CD4-positive, CD25-positive, alpha-beta regulatory T cell (primary cell): ENCODE measurements around the gene PEDS1. TPM values are rescaled to one million over a fixed set of nuclear protein-coding genes. Genes with fewer than 3 reads are reported as not detected.

Experiments
- ATAC-seq, 2 donors: fragments of 150-1000 bp; cut with Tn5 transposase; one replicate each; pipeline ENCODE4 v1.10.0; 2021; ENCODE audit warnings: low read depth in 2 of 2, moderate number of reproducible peaks in 2 of 2, moderate library complexity in 1 of 2
- DNase-seq, 3 donors: peaks; one replicate each; pipeline versions ENCODE4 v3.0.0 to v3.0.0-alpha.2; 2012 to 2022; ENCODE audit warnings: mixed read lengths in 1 of 3
- H3K27ac ChIP-seq: one replicate; pipeline ENCODE4 v1.7.0; 2013; ENCODE audit warnings: mild to moderate bottlenecking, low read length; ENCODE audit not compliant: insufficient read depth, poor library complexity, severe bottlenecking
- H3K27me3 ChIP-seq: one replicate; pipeline ENCODE4 v1.7.0; 2013; ENCODE audit warnings: low read length; ENCODE audit not compliant: control insufficient read depth, insufficient read depth
- H3K36me3 ChIP-seq: one replicate; pipeline ENCODE4 v1.7.0; 2013; ENCODE audit warnings: mild to moderate bottlenecking, low read length, moderate library complexity; ENCODE audit not compliant: control insufficient read depth, insufficient read depth
- H3K4me1 ChIP-seq: 2 replicates; pipeline ENCODE4 v1.7.0; 2013; ENCODE audit warnings: mild to moderate bottlenecking, low read length; ENCODE audit not compliant: insufficient read depth, control insufficient read depth, poor library complexity, severe bottlenecking
- H3K4me3 ChIP-seq: one replicate; pipeline ENCODE4 v1.7.0; 2013; ENCODE audit warnings: low read depth, mild to moderate bottlenecking, low read length, moderate library complexity
- H3K9me3 ChIP-seq, 2 experiments: 1 replicate in 1 of 2; 2 replicates in 1 of 2; pipeline ENCODE4 v1.7.0; 2013; ENCODE audit warnings: low read length in 2 of 2, mild to moderate bottlenecking in 1 of 2, moderate library complexity in 1 of 2; ENCODE audit not compliant: control insufficient read depth in 2 of 2
- H3K27ac Mint-ChIP-seq, 3 donors: one replicate each; pipeline ENCODE4 v1.8.0; 2020 to 2022; ENCODE audit warnings: mild to moderate bottlenecking in 3 of 3, mixed read lengths in 3 of 3, moderate library complexity in 2 of 3
- H3K27me3 Mint-ChIP-seq: one replicate; pipeline ENCODE4 v1.8.0; 2022; ENCODE audit warnings: mild to moderate bottlenecking, mixed read lengths
- H3K36me3 Mint-ChIP-seq: one replicate; pipeline ENCODE4 v1.8.0; 2020; ENCODE audit warnings: mixed read lengths
- H3K4me1 Mint-ChIP-seq, 4 donors: one replicate each; pipeline ENCODE4 v1.8.0; 2020 to 2022; ENCODE audit warnings: mixed read lengths in 4 of 4, mild to moderate bottlenecking in 1 of 4
- H3K4me3 Mint-ChIP-seq, 4 donors: one replicate each; pipeline ENCODE4 v1.8.0; 2020 to 2022; ENCODE audit warnings: mild to moderate bottlenecking in 4 of 4, mixed read lengths in 4 of 4, moderate library complexity in 3 of 4
- H3K9me3 Mint-ChIP-seq, 7 donors: one replicate each; pipeline ENCODE4 v1.8.0; 2020 to 2022; ENCODE audit warnings: mixed read lengths in 7 of 7, mild to moderate bottlenecking in 3 of 7, moderate library complexity in 2 of 7
- polyA plus RNA-seq, 4 donors: library from polyadenylated mRNA; unstranded; fragments of 300-500 nt; fragmentation: Illumina TruSeq; gene quantifications; one replicate each; pipeline ENCODE4 v1.2.3, GENCODE V29; 2021
- total RNA-seq: library from RNA; stranded (reverse); gene quantifications from one replicate; pipeline ENCODE4 v1.2.3, GENCODE V29; 2022

The PEDS1 gene
- total and polyA plus RNA-seq, 5 donors from 2014 or later, result 16.8 to 26.4 (median 18.2) TPM

DNA sequence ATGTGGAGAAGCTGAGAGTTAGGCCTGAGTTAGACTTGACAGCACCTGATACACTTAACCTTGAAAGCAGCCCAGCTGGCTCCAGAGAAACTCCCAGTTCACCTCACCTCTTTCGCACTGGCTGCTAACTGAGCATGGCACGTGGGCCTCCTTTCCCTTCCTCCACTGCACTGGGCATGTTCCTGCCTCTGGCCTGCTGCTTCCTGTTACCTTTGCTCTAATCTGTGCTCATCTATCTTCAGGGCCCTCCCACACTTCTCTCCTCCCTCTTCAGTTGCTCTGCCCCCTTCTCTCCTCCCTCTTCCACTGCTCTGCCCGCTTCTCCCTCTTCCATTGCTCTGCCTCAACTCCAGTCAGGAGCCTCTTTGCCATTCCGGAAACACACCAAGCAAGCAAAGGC is 26.9 kb downstream of the PEDS1 start:
- Mint-ChIP-seq H3K4me1 (peaks cover 0 to 8% (median 3%) of the 10 kb centered on the region in 4 donors), H3K27me3 (no peaks in the 10 kb centered on the region), H3K27ac (peak overlapping the region in 2 of 3 donors; percentile 75 to 78), H3K9me3 (no peaks in the 10 kb centered on the region), H3K36me3 (peaks cover 45% of the 10 kb centered on the region), H3K4me3 (no peak overlapping the region)
- Histone ChIP-seq H3K4me1 (no peaks in the 10 kb centered on the region), H3K27ac (no peak overlapping the region), H3K36me3 (peaks cover 72% of the 10 kb centered on the region), H3K27me3 (no peaks in the 10 kb centered on the region), H3K4me3 (no peak overlapping the region), H3K9me3 (no peaks in the 10 kb centered on the region)
- ATAC-seq (no peak), DNase-seq (no peak)

DNA sequence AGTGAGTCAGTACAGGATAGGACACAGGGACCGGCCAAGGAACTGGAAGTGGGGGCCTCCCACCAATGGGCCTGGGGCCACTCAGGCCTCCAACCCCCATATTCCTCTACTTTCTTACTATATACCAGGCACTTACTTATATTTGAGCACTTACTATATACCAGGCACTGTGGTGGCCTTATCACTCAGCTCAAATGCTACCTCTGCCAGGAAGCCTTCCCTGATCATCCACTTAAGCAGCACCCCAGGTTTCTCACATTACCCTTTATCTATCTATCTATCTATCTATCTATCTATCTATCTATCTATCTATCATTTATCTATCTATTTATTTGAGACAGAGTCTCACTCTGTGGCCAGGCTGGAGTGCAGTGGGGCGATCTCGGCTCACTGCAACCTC is 28.2 kb downstream of the PEDS1 start:
- peak overlapping the region in 1 of 3 donors; percentile 60 for H3K27ac Mint-ChIP-seq

DNA sequence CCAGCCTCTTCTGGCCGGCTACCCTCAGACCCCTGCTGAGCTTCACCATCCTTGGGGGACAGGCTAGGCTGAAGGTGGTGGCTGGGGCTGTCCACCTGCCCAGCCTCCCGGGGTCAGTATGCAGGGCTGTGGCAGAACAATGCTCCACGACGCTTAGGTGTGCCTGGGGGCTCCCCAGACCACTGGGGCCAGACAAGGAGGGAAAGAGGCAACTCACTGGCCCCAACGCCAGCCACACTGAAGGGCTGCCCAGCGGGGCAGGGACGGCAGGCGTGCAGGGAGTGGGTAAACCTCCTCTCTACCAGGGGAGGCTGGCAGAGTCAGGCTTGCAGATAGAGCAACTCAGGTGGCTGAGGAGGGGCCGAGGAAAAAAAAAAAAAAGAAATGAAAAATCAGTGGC is 29.0 kb downstream of the PEDS1 start:
- Histone ChIP-seq H3K4me1 (no peaks in the 10 kb centered on the region), H3K27me3 (no peaks in the 10 kb centered on the region), H3K9me3 (no peaks in the 10 kb centered on the region), H3K4me3 (no peak overlapping the region), H3K36me3 (peaks cover 55% of the 10 kb centered on the region), H3K27ac (no peak overlapping the region)
- ATAC-seq (no peak), DNase-seq (no peak)
- Mint-ChIP-seq H3K9me3 (no peaks in the 10 kb centered on the region), H3K4me1 (peaks cover 0 to 8% (median 1%) of the 10 kb centered on the region in 4 donors), H3K27ac (peak overlapping the region in 1 of 3 donors; percentile 60), H3K4me3 (no peak overlapping the region), H3K27me3 (no peaks in the 10 kb centered on the region), H3K36me3 (peaks cover 34% of the 10 kb centered on the region)

More for the DNA sequence above, 28.2 kb downstream of the PEDS1 start:
- ATAC-seq (no peak), DNase-seq (no peak)
- Histone ChIP-seq H3K27me3 (no peaks in the 10 kb centered on the region), H3K4me3 (no peak overlapping the region), H3K36me3 (peaks cover 63% of the 10 kb centered on the region), H3K9me3 (no peaks in the 10 kb centered on the region), H3K27ac (no peak overlapping the region), H3K4me1 (no peaks in the 10 kb centered on the region)
- no peak overlapping the region for H3K4me3 Mint-ChIP-seq
- H3K36me3 Mint-ChIP-seq, result peaks cover 37% of the 10 kb centered on the region
- H3K9me3 Mint-ChIP-seq, result no peaks in the 10 kb centered on the region
- H3K4me1 Mint-ChIP-seq, result peaks cover 0 to 8% (median 3%) of the 10 kb centered on the region in 4 donors
- H3K27me3 Mint-ChIP-seq, result no peaks in the 10 kb centered on the region

DNA sequence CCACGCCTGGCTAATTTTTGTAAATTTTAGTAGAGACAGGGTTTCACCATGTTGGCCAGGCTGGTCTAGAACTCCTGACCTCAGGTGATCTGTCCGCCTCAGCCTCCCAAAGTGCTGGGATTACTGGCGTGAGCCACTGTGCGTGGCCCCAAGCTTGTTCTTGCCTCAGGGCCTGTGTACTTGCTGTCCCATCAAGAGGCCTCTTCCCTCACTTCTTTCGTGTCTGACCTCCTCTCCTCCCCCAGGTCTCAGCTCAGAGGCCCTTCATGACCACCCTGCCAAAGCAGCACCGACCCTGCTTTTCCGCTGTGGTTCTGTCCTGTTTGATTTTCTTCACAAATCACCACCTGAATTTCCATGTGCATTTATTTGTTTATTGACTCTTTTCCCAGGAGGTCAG is 30.1 kb downstream of the PEDS1 start:
- H3K36me3 ChIP-seq, result peaks cover 45% of the 10 kb centered on the region
- H3K9me3 ChIP-seq, result no peaks in the 10 kb centered on the region
- Mint-ChIP-seq H3K4me1 (peaks cover 0 to 8% (median 1%) of the 10 kb centered on the region in 4 donors), H3K27me3 (no peaks in the 10 kb centered on the region), H3K4me3 (no peak overlapping the region), H3K36me3 (peaks cover 29% of the 10 kb centered on the region), H3K9me3 (no peaks in the 10 kb centered on the region), H3K27ac (peak overlapping the region in 2 of 3 donors; percentile 1 to 20)
- DNase-seq, result no peak
- H3K27me3 ChIP-seq, result no peaks in the 10 kb centered on the region
- ATAC-seq, result no peak
- H3K4me3 ChIP-seq, result no peak overlapping the region
- H3K4me1 ChIP-seq, result no peaks in the 10 kb centered on the region
- H3K27ac ChIP-seq, result no peak overlapping the region

DNA sequence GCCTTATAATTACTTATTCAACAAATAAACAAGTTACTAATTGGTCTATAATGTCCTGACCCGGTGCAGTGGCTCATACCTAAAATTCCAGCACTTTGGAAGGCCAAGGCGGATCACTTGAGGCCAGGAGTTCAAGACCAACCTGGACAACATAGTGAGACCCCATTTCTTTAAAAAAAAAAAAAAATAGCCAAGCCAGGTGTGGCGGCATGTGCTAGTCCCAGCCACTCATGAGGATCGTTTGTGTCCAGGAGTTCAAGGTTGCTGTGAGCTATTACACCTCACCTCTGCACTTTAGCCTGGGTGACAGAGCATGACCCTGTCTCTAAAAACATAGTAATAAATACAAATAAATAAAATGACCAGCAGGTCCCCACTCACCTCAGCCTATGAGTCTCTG is 30.8 kb downstream of the PEDS1 start:
- Histone ChIP-seq H3K9me3 (no peaks in the 10 kb centered on the region), H3K27ac (no peak overlapping the region), H3K36me3 (peaks cover 38% of the 10 kb centered on the region), H3K4me1 (no peaks in the 10 kb centered on the region), H3K4me3 (no peak overlapping the region), H3K27me3 (no peaks in the 10 kb centered on the region)
- ATAC-seq, result no peak
- Mint-ChIP-seq H3K4me1 (peaks cover 0 to 8% (median 1%) of the 10 kb centered on the region in 4 donors), H3K27me3 (no peaks in the 10 kb centered on the region), H3K27ac (peak overlapping the region in 1 of 3 donors; percentile 20), H3K4me3 (peak overlapping the region in 1 of 4 donors; percentile 38), H3K9me3 (no peaks in the 10 kb centered on the region), H3K36me3 (peaks cover 24% of the 10 kb centered on the region)
- no peak for DNase-seq

DNA sequence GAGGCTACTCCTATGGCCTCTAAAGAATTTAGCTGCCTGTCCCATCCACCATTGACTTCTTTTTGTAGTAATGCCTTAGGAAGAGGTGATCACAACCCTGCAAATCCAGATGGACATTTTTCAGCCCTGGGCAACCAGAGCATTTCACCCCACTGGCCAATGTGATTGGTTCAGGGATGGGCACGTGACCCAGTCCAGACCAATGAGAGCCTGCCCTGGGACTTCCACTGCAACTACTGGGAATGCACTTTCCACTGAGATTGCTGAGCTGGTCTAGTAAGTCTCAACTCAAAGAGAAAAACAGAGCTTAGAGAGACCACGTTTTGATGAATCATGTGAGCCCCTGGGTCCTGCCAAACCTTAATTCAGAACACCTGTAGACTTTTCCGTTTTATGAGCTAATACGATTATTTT is 31.7 kb downstream of the PEDS1 start:
- DNase-seq, result no peak

DNA sequence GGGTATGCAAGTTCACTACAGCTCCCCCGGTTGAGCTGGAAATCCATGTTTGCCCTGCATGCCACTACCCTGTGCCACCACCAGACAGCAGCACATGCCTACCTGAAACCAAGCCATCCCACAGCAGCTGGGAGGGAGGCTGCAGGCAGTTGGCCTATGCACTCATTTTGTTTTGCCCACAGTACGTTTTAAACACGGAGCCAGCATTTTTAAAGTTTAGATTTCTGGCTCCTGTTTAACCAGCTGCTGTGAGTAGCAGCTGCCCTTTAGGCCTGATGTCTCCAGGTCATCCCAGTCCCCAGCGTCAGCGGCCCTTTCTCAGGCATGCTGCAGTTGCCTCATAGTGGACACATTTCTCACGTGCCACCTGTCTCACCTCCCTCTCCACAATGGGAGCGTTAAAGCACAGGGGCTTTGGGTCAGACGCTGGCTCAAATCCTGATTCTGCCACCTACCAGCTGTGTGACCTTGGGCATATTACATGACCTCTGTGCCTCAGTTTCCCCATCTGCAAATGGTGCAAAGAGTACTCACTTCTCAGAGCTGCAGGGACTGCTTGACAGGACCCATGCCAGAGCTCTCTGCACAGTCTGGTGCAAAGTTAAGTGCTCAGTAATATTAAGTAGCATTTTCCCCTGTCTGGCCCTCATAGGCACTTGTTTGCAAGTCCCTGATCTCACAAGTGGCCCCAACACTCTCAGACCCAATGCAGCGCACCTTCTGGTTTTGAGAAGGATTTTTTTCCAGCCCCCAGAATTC is 32.4 kb downstream of the PEDS1 start:
- Mint-ChIP-seq H3K4me1 (peaks cover under 1 to 11% (median 7%) of the 10 kb centered on the region in 4 donors), H3K9me3 (no peaks in the 10 kb centered on the region), H3K36me3 (peaks cover 13% of the 10 kb centered on the region), H3K27me3 (no peaks in the 10 kb centered on the region), H3K27ac (peak overlapping the region in 1 of 3 donors; percentile 91), H3K4me3 (peak overlapping the region in 1 of 4 donors; percentile 7)
- no peaks in the 10 kb centered on the region for H3K9me3 ChIP-seq
- peak; percentile 71 to 74 for ATAC-seq
- peak; percentile 49 to 75 (median 70) for DNase-seq
- H3K27me3 ChIP-seq, result no peaks in the 10 kb centered on the region
- no peak overlapping the region for H3K27ac ChIP-seq
- H3K4me3 ChIP-seq, result no peak overlapping the region
- peaks cover 3% of the 10 kb centered on the region for H3K4me1 ChIP-seq
- H3K36me3 ChIP-seq, result peaks cover 24% of the 10 kb centered on the region

More for the DNA sequence above, 31.7 kb downstream of the PEDS1 start:
- no peaks in the 10 kb centered on the region for H3K27me3 ChIP-seq
- H3K36me3 ChIP-seq, result peaks cover 31% of the 10 kb centered on the region
- no peaks in the 10 kb centered on the region for H3K9me3 ChIP-seq
- Mint-ChIP-seq H3K9me3 (no peaks in the 10 kb centered on the region), H3K27ac (no peak overlapping the region), H3K4me1 (peaks cover 0 to 8% (median 4%) of the 10 kb centered on the region in 4 donors), H3K36me3 (peaks cover 17% of the 10 kb centered on the region), H3K4me3 (no peak overlapping the region), H3K27me3 (no peaks in the 10 kb centered on the region)
- no peak overlapping the region for H3K27ac ChIP-seq
- no peak overlapping the region for H3K4me3 ChIP-seq
- peak in 1 of 2 donors; percentile 9 for ATAC-seq
- no peaks in the 10 kb centered on the region for H3K4me1 ChIP-seq

DNA sequence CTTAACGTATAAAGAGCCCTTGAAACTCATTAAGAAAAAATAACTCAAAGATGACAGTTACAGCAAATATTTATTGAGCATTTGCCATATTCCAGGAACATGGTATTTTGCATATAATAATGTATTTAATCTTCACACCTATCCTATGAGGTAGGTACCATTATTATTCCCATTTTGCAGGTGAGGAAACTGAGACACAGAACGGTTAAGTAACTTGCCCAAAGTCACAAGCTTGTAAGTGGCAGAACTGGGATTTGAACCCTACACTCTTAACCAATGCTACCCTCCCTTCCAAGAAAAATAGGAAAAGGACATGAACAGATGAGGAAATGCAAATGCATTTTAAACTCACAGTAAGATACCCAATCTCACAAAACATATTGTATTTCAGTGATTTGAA is 35.3 kb downstream of the PEDS1 start:
- H3K27me3 Mint-ChIP-seq, result no peaks in the 10 kb centered on the region
- ATAC-seq (no peak), DNase-seq (no peak)
- Histone ChIP-seq H3K9me3 (no peaks in the 10 kb centered on the region), H3K4me3 (no peak overlapping the region), H3K4me1 (peaks cover 25% of the 10 kb centered on the region), H3K36me3 (peaks cover 2% of the 10 kb centered on the region), H3K27me3 (no peaks in the 10 kb centered on the region), H3K27ac (no peak overlapping the region)
- H3K27ac Mint-ChIP-seq, result no peak overlapping the region
- H3K4me1 Mint-ChIP-seq, result peaks cover 5 to 38% (median 31%) of the 10 kb centered on the region in 4 donors
- no peaks in the 10 kb centered on the region for H3K9me3 Mint-ChIP-seq
- H3K36me3 Mint-ChIP-seq, result no peaks in the 10 kb centered on the region
- no peak overlapping the region for H3K4me3 Mint-ChIP-seq
